ENCODE measurements around the gene AKIRIN2.
"Not testable (repeated sequence)": the region's sequence is repeated elsewhere in the genome, so short reads cannot be mapped to it uniquely, and the experiment has no call there.

DNA sequence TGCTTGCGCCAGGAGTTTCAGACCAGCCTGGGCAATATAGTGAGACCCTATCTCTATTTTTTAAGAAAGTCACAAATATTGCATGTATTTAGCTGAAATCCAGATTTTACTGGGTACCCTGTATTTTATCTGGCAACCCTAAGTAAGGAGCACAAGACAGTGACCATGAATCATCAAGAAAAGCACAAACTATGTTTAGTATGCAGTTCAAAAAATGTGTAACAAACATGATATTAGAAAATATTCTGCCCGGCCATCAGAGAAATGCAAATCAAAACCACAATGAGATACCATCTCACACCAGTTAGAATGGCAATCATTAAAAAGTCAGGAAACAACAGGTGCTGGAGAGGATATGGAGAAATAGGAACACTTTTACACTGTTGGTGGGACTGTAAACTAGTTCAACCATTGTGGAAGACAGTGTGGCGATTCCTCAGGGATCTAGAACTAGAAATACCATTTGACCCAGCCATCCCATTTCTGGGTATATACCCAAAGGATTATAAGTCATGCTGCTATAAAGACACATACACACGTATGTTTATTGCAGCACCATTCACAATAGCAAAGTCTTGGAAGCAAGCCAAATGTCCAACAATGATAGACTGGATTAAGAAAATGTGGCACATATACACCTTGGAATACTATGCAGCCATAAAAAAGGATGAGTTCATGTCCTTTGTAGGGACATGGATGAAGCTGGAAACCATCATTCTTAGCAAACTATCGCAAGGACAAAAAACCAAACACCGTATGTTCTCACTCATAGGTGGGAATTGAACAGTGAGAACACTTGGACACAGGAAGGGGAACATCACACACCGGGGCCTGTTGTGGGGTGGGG is 6.8 kb upstream of the AKIRIN2 start:
- TF ChIP-seq, protein P1, sequence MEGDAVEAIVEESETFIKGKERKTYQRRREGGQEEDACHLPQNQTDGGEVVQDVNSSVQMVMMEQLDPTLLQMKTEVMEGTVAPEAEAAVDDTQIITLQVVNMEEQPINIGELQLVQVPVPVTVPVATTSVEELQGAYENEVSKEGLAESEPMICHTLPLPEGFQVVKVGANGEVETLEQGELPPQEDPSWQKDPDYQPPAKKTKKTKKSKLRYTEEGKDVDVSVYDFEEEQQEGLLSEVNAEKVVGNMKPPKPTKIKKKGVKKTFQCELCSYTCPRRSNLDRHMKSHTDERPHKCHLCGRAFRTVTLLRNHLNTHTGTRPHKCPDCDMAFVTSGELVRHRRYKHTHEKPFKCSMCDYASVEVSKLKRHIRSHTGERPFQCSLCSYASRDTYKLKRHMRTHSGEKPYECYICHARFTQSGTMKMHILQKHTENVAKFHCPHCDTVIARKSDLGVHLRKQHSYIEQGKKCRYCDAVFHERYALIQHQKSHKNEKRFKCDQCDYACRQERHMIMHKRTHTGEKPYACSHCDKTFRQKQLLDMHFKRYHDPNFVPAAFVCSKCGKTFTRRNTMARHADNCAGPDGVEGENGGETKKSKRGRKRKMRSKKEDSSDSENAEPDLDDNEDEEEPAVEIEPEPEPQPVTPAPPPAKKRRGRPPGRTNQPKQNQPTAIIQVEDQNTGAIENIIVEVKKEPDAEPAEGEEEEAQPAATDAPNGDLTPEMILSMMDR (IDR thresholded peaks at IDR 0.05; ENCODE audit: insufficient read depth, low read length), result not testable (repeated sequence)
- TF ChIP-seq, protein P2, sequence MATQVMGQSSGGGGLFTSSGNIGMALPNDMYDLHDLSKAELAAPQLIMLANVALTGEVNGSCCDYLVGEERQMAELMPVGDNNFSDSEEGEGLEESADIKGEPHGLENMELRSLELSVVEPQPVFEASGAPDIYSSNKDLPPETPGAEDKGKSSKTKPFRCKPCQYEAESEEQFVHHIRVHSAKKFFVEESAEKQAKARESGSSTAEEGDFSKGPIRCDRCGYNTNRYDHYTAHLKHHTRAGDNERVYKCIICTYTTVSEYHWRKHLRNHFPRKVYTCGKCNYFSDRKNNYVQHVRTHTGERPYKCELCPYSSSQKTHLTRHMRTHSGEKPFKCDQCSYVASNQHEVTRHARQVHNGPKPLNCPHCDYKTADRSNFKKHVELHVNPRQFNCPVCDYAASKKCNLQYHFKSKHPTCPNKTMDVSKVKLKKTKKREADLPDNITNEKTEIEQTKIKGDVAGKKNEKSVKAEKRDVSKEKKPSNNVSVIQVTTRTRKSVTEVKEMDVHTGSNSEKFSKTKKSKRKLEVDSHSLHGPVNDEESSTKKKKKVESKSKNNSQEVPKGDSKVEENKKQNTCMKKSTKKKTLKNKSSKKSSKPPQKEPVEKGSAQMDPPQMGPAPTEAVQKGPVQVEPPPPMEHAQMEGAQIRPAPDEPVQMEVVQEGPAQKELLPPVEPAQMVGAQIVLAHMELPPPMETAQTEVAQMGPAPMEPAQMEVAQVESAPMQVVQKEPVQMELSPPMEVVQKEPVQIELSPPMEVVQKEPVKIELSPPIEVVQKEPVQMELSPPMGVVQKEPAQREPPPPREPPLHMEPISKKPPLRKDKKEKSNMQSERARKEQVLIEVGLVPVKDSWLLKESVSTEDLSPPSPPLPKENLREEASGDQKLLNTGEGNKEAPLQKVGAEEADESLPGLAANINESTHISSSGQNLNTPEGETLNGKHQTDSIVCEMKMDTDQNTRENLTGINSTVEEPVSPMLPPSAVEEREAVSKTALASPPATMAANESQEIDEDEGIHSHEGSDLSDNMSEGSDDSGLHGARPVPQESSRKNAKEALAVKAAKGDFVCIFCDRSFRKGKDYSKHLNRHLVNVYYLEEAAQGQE (IDR thresholded peaks at IDR 0.05; ENCODE audit: insufficient replicate concordance, low read depth), result not testable (repeated sequence)
- TF ChIP-seq GABPA, POLR2AphosphoS5 (IDR thresholded peaks at IDR 0.05; ENCODE audit: low read depth): not testable (repeated sequence)
